Measurements from ENCODE around the gene LRRC10B. TPM values are rescaled to one million over a fixed set of nuclear protein-coding genes. Genes with fewer than 3 reads are reported as not detected.

LRRC10B gene
- total RNA-seq, 1 experiment from 2014 or later: 2.6 TPM

GRCh38 chr11:61537326-61537725 lies 28.8 kb downstream of the LRRC10B start:
- Histone ChIP-seq H3K36me3 (replicated peaks; ENCODE audit: control insufficient read depth, insufficient read depth, low read length) (no peaks in the 10 kb centered on the region), H3K27me3 (ENCODE audit: control insufficient read depth, insufficient read depth, low read length) (no peaks in the 10 kb centered on the region), H3K4me3 (ENCODE audit: insufficient read depth, low read depth, low read length) (no peak overlapping the region)
- no peak for DNase-seq

- Histone ChIP-seq H3K4me3 (ENCODE audit: insufficient read depth, low read depth, low read length) (no peak overlapping the region), H3K36me3 (replicated peaks; ENCODE audit: control insufficient read depth, insufficient read depth, low read length) (no peaks in the 10 kb centered on the region), H3K27me3 (ENCODE audit: control insufficient read depth, insufficient read depth, low read length) (no peaks in the 10 kb centered on the region)
- no peak for DNase-seq
Measured at GRCh38 chr11:61538636-61538961, 30.1 kb downstream of the LRRC10B start.

DNA sequence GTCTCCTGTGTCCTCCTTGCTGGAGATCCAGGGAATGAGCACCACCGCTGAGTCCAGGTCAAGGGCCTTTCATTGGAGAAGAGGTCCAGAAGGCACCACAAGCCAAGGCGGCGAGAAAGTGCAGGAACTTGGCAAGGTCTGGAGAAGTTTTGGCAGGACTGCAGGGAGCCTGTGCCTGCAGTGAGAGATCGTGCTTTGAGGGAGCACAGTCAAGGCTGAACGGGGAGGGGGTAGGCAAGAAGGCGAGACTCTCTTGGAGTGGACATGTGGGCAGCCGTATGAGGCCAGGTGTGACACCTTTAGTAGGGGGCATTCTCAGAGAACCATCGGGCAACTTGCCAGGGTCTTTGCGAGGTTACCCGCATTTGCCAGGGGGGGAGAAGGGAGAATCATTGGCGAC lies 30.5 kb downstream of the LRRC10B start:
- H3K27me3 ChIP-seq (ENCODE audit: control insufficient read depth, insufficient read depth, low read length): no peaks in the 10 kb centered on the region
- no peaks in the 10 kb centered on the region for H3K36me3 ChIP-seq (replicated peaks; ENCODE audit: control insufficient read depth, insufficient read depth, low read length)
- H3K4me3 ChIP-seq (ENCODE audit: insufficient read depth, low read depth, low read length): no peak overlapping the region
- DNase-seq: no peak

GRCh38 chr11:61539831-61540357 lies 31.3 kb downstream of the LRRC10B start:
- no peaks in the 10 kb centered on the region for H3K36me3 ChIP-seq (replicated peaks; ENCODE audit: control insufficient read depth, insufficient read depth, low read length)
- DNase-seq: peak; percentile 65
- no peaks in the 10 kb centered on the region for H3K27me3 ChIP-seq (ENCODE audit: control insufficient read depth, insufficient read depth, low read length)
- no peak overlapping the region for H3K4me3 ChIP-seq (ENCODE audit: insufficient read depth, low read depth, low read length)

DNA sequence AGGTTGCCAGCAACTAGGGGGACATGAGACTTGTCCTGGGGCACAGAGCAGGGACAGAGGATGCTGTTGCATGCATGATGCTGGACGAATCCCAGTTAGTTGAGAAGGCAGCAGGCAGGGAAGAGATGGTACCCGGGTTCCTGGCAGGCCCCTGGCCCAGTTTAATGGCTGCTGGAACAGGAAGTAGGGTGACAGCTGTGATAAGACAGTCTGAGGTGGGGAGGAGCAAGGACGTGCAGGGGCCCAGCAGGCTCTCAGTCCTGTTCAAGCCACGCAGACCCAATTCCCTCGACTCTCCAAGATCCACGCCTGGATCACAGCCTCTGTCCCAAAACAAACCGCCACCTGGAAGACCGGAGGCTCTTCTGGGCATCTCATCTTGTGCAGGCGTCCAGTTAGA lies 32.0 kb downstream of the LRRC10B start:
- no peaks in the 10 kb centered on the region for H3K27me3 ChIP-seq (ENCODE audit: control insufficient read depth, insufficient read depth, low read length)
- DNase-seq: peak; percentile 47
- H3K36me3 ChIP-seq (replicated peaks; ENCODE audit: control insufficient read depth, insufficient read depth, low read length): no peaks in the 10 kb centered on the region
- H3K4me3 ChIP-seq (ENCODE audit: insufficient read depth, low read depth, low read length): no peak overlapping the region

DNA sequence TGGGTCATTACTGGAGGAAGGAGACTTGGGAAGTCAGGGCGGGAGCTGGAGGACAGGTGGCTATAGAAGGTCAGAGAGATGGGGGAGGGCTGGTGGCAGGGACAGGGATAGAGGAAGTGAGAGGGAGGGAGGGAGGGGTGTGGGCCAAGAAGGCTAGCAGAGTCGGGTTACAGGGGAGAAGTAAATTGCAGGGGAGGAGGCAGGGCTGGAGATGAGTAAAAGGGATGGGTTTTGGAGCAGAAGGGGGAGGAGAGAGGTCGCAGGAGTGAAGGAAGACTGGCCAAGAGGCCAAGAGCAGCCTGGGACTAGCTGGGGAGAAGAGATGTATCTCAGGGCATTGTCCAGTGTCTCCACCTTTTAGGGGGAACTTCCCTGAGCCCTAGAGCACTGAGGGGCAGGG lies 33.0 kb downstream of the LRRC10B start:
- Histone ChIP-seq H3K36me3 (replicated peaks; ENCODE audit: control insufficient read depth, insufficient read depth, low read length) (no peaks in the 10 kb centered on the region), H3K27me3 (ENCODE audit: control insufficient read depth, insufficient read depth, low read length) (no peaks in the 10 kb centered on the region), H3K4me3 (ENCODE audit: insufficient read depth, low read depth, low read length) (no peak overlapping the region)
- peak; percentile 92 for DNase-seq

GRCh38 chr11:61542024-61542461 lies 33.5 kb downstream of the LRRC10B start:
- H3K36me3 ChIP-seq (replicated peaks; ENCODE audit: control insufficient read depth, insufficient read depth, low read length): no peaks in the 10 kb centered on the region
- no peak overlapping the region for H3K4me3 ChIP-seq (ENCODE audit: insufficient read depth, low read depth, low read length)
- peak; percentile 87 for DNase-seq
- no peaks in the 10 kb centered on the region for H3K27me3 ChIP-seq (ENCODE audit: control insufficient read depth, insufficient read depth, low read length)

GRCh38 chr11:61542705-61543104 lies 34.2 kb downstream of the LRRC10B start:
- Histone ChIP-seq H3K36me3 (replicated peaks; ENCODE audit: control insufficient read depth, insufficient read depth, low read length) (no peaks in the 10 kb centered on the region), H3K27me3 (ENCODE audit: control insufficient read depth, insufficient read depth, low read length) (no peaks in the 10 kb centered on the region)
- DNase-seq: peak; percentile 79

GRCh38 chr11:61543606-61544306 lies 35.2 kb downstream of the LRRC10B start:
- no peaks in the 10 kb centered on the region for H3K27me3 ChIP-seq (ENCODE audit: control insufficient read depth, insufficient read depth, low read length)
- no peak overlapping the region for H3K4me3 ChIP-seq (ENCODE audit: insufficient read depth, low read depth, low read length)
- H3K36me3 ChIP-seq (replicated peaks; ENCODE audit: control insufficient read depth, insufficient read depth, low read length): no peaks in the 10 kb centered on the region
- no peak for DNase-seq

More at GRCh38 chr11:61542705-61543104, 34.2 kb downstream of the LRRC10B start:
- H3K4me3 ChIP-seq (ENCODE audit: insufficient read depth, low read depth, low read length): no peak overlapping the region

- Histone ChIP-seq H3K4me3 (ENCODE audit: insufficient read depth, low read depth, low read length) (no peak overlapping the region), H3K27me3 (ENCODE audit: control insufficient read depth, insufficient read depth, low read length) (no peaks in the 10 kb centered on the region), H3K36me3 (replicated peaks; ENCODE audit: control insufficient read depth, insufficient read depth, low read length) (no peaks in the 10 kb centered on the region)
- peak; percentile 56 for DNase-seq
Measured at GRCh38 chr11:61544466-61544865, 35.9 kb downstream of the LRRC10B start.

- Histone ChIP-seq H3K27me3 (ENCODE audit: control insufficient read depth, insufficient read depth, low read length) (no peaks in the 10 kb centered on the region), H3K4me3 (ENCODE audit: insufficient read depth, low read depth, low read length) (no peak overlapping the region)
- DNase-seq: peak; percentile 91
Measured at GRCh38 chr11:61545341-61545740, 36.8 kb downstream of the LRRC10B start.

DNA sequence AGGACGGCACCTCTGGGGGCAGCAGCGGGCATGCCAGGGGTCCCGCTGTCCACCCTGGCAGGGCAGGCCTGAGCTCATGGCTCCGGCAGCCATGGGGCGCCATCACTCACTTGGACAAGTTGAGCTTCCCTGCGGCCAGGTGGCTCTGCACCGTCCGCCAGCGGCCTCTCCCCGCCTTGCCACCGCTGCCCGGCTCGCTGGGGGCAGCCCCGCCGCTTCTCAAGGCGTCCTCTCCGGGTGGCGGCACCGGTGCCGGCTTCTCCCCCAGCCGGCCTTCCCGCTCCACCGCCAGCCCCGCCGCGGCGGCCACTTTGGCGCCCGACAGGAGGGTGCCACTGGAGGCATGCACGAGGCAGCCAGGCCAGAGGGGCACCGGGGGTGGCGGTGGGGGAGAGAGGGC lies 37.4 kb downstream of the LRRC10B start:
- Histone ChIP-seq H3K27me3 (ENCODE audit: control insufficient read depth, insufficient read depth, low read length) (no peaks in the 10 kb centered on the region), H3K36me3 (replicated peaks; ENCODE audit: control insufficient read depth, insufficient read depth, low read length) (no peaks in the 10 kb centered on the region), H3K4me3 (ENCODE audit: insufficient read depth, low read depth, low read length) (no peak overlapping the region)

More at GRCh38 chr11:61545341-61545740, 36.8 kb downstream of the LRRC10B start:
- no peaks in the 10 kb centered on the region for H3K36me3 ChIP-seq (replicated peaks; ENCODE audit: control insufficient read depth, insufficient read depth, low read length)

DNA sequence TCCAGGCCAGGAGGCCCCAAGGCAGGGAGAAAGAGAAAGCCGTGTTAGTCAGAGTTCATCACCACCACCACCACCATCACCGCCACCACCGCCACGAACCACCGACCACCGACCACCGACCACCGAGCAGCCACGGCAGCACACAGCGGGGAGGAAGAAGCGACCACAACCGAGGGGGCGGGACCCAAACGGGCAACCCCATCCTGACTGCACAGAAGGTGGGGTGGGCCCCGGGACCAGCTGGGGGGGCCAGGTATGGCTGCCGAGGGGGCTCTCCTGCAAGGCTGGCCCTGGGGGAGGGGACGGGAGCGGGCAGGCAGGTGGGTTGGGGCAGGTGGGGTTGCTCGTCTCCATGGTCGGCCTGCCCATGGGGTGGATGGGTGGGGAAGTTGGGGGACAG lies 38.1 kb downstream of the LRRC10B start:
- no peaks in the 10 kb centered on the region for H3K27me3 ChIP-seq (ENCODE audit: control insufficient read depth, insufficient read depth, low read length)
- DNase-seq: no peak
- no peaks in the 10 kb centered on the region for H3K36me3 ChIP-seq (replicated peaks; ENCODE audit: control insufficient read depth, insufficient read depth, low read length)
- no peak overlapping the region for H3K4me3 ChIP-seq (ENCODE audit: insufficient read depth, low read depth, low read length)

More for the DNA sequence above, 37.4 kb downstream of the LRRC10B start:
- peak; percentile 64 for DNase-seq

- Histone ChIP-seq H3K27me3 (ENCODE audit: control insufficient read depth, insufficient read depth, low read length) (no peaks in the 10 kb centered on the region), H3K4me3 (ENCODE audit: insufficient read depth, low read depth, low read length) (no peak overlapping the region), H3K36me3 (replicated peaks; ENCODE audit: control insufficient read depth, insufficient read depth, low read length) (no peaks in the 10 kb centered on the region)
- DNase-seq: no peak
Measured at GRCh38 chr11:61547246-61547645, 38.7 kb downstream of the LRRC10B start.

DNA sequence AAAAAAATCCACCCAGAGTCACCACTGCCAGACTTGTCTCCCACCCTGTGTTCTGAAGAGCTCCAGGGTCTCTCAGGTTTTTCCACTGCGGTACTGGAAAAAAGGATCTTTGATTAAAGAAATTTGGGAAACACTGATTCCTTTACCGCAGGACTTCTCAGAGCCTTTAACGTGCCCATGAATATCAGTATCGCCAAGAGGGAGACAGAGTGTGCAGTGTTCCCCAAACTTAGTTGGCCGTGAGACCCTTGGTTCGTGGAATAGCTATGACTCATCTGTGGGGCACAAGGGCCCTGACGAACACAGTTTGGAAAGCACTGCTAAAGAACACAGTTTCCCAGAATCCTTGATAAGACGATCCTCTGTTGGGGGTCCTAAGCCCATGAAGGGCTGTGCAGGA lies 40.6 kb downstream of the LRRC10B start:
- no peaks in the 10 kb centered on the region for H3K36me3 ChIP-seq (replicated peaks; ENCODE audit: control insufficient read depth, insufficient read depth, low read length)
- no peak for DNase-seq
- peaks cover 2% of the 10 kb centered on the region; the same call in 1 of the 2 replicates for H3K27me3 ChIP-seq (ENCODE audit: control insufficient read depth, insufficient read depth, low read length)
- H3K4me3 ChIP-seq (ENCODE audit: insufficient read depth, low read depth, low read length): no peak overlapping the region

Data from H7 (cell line).